ENCODE results near the gene ADGRE3.

The ADGRE3 gene, protein sequence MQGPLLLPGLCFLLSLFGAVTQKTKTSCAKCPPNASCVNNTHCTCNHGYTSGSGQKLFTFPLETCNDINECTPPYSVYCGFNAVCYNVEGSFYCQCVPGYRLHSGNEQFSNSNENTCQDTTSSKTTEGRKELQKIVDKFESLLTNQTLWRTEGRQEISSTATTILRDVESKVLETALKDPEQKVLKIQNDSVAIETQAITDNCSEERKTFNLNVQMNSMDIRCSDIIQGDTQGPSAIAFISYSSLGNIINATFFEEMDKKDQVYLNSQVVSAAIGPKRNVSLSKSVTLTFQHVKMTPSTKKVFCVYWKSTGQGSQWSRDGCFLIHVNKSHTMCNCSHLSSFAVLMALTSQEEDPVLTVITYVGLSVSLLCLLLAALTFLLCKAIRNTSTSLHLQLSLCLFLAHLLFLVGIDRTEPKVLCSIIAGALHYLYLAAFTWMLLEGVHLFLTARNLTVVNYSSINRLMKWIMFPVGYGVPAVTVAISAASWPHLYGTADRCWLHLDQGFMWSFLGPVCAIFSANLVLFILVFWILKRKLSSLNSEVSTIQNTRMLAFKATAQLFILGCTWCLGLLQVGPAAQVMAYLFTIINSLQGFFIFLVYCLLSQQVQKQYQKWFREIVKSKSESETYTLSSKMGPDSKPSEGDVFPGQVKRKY

DNA sequence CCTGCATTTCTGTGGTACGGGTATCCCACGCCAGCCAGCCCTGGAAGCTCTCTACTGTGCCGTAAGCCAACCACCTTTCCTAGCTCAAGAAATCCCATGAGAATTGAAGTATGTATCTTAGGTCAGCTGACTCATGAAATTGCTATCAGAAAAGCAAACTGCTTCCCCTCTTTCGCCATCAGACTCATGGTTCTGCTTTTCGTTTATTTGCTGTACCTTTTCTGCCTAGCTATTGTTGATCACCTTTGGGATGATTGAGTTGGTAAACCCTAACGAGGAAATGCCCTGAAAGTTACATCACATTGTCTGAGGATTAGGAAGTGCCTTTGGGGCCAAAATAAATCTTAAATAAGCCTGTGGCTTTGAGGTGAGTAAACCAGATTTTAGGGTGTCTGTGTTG lies at the start of gene ADGRE3:
TSS of gene ADGRE3 (minus strand) at position 81 of the 400 bp plus-strand sequence. CDS start at position 7, 74 bp downstream.
- H3K27ac ChIP-seq: no peak within 1 kb of the TSS
- TF ChIP-seq, protein P1, sequence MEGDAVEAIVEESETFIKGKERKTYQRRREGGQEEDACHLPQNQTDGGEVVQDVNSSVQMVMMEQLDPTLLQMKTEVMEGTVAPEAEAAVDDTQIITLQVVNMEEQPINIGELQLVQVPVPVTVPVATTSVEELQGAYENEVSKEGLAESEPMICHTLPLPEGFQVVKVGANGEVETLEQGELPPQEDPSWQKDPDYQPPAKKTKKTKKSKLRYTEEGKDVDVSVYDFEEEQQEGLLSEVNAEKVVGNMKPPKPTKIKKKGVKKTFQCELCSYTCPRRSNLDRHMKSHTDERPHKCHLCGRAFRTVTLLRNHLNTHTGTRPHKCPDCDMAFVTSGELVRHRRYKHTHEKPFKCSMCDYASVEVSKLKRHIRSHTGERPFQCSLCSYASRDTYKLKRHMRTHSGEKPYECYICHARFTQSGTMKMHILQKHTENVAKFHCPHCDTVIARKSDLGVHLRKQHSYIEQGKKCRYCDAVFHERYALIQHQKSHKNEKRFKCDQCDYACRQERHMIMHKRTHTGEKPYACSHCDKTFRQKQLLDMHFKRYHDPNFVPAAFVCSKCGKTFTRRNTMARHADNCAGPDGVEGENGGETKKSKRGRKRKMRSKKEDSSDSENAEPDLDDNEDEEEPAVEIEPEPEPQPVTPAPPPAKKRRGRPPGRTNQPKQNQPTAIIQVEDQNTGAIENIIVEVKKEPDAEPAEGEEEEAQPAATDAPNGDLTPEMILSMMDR (conservative IDR thresholded peaks at IDR 0.05; ENCODE audit: low read depth): no peak
- ChIA-PET CTCF (no interaction called here), POLR2A (ENCODE audit: low non-redundant PET) (no interaction called here)
- no peak for DNase-seq (ENCODE audit: low spot score)

DNA sequence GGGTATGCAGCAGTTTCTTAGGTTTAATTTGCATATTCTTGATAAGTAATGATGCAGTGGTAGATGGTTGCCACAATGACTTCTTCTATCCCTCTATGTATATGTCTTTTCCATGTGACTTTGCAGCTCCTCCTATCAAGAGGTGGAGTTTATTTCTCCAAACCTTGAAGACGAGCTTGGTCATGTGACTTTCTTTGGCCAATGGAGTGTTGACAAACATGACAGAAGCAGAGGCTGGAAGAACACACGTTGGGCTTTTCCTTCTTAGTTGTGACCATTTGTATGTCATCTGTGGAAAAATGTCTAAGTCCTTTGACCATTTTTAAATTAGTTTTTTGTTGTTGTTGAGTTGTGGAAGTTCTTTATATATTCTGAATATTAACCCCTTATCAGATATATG lies 47.5 kb upstream of the ADGRE3 start:
- CTCF ChIA-PET: no interaction called here
- no peak for DNase-seq (ENCODE audit: low spot score)
- TF ChIP-seq, protein P1 (conservative IDR thresholded peaks at IDR 0.05; ENCODE audit: low read depth): no peak
- POLR2A ChIA-PET (ENCODE audit: low non-redundant PET): no interaction called here
- H3K27ac ChIP-seq: no peak overlapping the region

DNA sequence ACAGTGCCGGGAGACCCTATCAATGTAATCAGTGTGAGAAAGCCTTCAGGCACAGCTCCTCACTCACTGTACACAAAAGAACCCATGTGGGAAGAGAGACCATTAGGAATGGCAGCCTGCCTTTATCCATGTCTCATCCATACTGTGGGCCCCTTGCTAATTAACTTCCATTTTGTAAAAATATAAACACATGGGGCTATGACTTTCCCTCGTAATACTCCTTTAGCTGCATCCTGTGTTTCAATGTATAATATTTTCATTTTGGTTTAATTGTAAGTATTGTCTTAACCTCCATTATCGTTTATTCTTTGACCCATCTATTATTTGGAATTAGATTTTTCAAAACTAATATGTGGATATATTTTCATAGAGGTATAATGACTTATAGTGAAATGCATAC lies 44.5 kb upstream of the ADGRE3 start:
- ChIA-PET CTCF (no interaction called here), POLR2A (ENCODE audit: low non-redundant PET) (no interaction called here)
- no peak overlapping the region for H3K27ac ChIP-seq
- TF ChIP-seq, protein P1 (conservative IDR thresholded peaks at IDR 0.05; ENCODE audit: low read depth): no peak
- DNase-seq (ENCODE audit: low spot score): no peak

DNA sequence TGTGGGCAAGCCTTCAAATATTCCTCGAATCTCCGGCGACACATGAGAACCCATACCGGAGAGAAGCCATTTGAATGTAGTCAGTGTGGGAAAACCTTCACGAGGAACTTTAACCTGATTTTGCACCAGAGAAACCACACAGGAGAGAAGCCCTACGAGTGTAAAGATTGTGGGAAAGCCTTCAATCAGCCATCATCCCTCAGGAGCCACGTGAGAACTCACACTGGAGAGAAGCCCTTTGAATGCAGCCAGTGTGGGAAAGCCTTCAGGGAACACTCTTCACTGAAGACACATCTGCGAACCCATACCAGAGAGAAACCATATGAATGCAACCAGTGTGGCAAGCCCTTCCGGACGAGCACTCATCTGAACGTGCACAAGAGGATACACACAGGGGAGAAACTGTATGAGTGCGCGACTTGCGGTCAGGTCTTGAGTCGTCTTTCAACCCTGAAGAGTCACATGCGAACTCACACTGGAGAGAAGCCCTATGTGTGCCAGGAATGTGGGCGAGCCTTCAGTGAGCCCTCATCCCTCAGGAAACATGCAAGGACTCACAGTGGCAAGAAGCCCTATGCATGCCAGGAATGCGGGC lies 44.0 kb upstream of the ADGRE3 start:
- H3K27ac ChIP-seq: no peak overlapping the region
- CTCF ChIA-PET: no interaction called here
- TF ChIP-seq, protein P1 (conservative IDR thresholded peaks at IDR 0.05; ENCODE audit: low read depth): no peak
- POLR2A ChIA-PET (ENCODE audit: low non-redundant PET): no interaction called here
- no peak for DNase-seq (ENCODE audit: low spot score)

DNA sequence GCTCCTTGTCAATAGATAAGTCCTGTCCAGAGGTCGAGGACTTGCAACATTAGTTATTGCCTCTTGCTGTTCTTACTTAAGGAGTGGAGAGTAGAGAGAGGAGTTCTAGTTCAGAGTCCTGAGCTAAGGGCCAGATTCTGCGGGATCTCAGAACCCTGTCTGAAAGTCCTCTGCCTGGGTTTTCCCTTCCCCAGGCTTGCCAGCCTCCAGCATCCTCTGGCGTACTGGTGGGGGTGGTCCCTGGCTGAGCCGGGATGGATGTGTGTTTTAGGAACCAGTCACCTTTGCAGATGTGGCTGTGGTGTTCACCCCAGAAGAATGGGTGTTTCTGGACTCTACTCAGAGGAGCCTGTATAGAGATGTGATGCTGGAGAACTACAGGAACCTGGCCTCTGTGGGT lies 41.2 kb upstream of the ADGRE3 start:
- DNase-seq (ENCODE audit: low spot score): no peak
- ChIA-PET POLR2A (ENCODE audit: low non-redundant PET) (no interaction called here), CTCF (no interaction called here)
- TF ChIP-seq, protein P1 (conservative IDR thresholded peaks at IDR 0.05; ENCODE audit: low read depth): no peak
- H3K27ac ChIP-seq: no peak overlapping the region

DNA sequence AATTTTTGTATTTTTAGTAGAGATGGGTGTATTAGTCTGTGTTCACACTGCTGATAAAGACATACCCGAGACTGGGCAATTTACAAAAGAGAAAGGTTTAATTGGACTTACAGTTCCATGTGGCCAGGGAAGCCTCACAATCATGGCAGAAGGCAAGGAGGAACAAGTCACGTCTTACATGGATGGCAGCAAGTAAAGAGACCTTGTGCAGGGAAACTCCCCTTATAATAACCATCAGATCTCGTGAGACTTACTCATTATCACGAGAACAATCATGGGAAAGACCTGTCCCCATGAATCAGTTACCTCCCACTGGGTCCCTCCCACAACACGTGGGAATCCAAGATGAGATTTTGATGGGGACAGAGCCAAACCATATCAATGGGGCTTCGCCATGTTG lies 29.8 kb upstream of the ADGRE3 start:
- no peak overlapping the region for H3K27ac ChIP-seq
- ChIA-PET CTCF (no interaction called here), POLR2A (ENCODE audit: low non-redundant PET) (no interaction called here)
- TF ChIP-seq, protein P1 (conservative IDR thresholded peaks at IDR 0.05; ENCODE audit: low read depth): no peak
- no peak for DNase-seq (ENCODE audit: low spot score)

Measured in RWPE1 (cell line).